ENCODE results near the gene KCNQ2. TPM values are rescaled to one million over a fixed set of nuclear protein-coding genes. Genes with fewer than 3 reads are reported as not detected.
A peak's percentile ranks its signal among the peaks of the same experiment; 100 is the strongest.

The KCNQ2 gene
- total and polyA plus RNA-seq, 4 donors: not detected

GRCh38 chr20:63497946-63498935 is 25.8 kb upstream of the KCNQ2 start:
- Histone ChIP-seq H3K9me3 (ENCODE audit: control insufficient read depth, low read length) (no peaks in the 10 kb centered on the region), H3K27ac (ENCODE audit: low read depth in 1 of 2, low read length in 2 of 2) (no peak overlapping the region), H3K27me3 (ENCODE audit: control insufficient read depth in 1 of 2, insufficient read depth in 2 of 2, low read length in 1 of 2) (no peaks in the 10 kb centered on the region), H3K36me3 (ENCODE audit: control insufficient read depth in 1 of 2, insufficient read depth in 2 of 2, low read length in 1 of 2) (no peaks in the 10 kb centered on the region), H3K4me3 (ENCODE audit: low read length in 2 of 2) (peak overlapping the region in 1 of 2 donors; percentile 18), H3K4me1 (ENCODE audit: control insufficient read depth in 1 of 2, insufficient read depth in 2 of 2, low read length in 2 of 2) (no peaks in the 10 kb centered on the region)
- WGBS, 2 donors: 6 to 7% methylated on average over 25 to 60 of the region's 60 CpGs
- peak in 1 of 2 donors; percentile 82 for DNase-seq
- ATAC-seq (ENCODE audit: low FRiP score): no peak
- intact Hi-C loops (cut with DNase I): no loop called here

DNA sequence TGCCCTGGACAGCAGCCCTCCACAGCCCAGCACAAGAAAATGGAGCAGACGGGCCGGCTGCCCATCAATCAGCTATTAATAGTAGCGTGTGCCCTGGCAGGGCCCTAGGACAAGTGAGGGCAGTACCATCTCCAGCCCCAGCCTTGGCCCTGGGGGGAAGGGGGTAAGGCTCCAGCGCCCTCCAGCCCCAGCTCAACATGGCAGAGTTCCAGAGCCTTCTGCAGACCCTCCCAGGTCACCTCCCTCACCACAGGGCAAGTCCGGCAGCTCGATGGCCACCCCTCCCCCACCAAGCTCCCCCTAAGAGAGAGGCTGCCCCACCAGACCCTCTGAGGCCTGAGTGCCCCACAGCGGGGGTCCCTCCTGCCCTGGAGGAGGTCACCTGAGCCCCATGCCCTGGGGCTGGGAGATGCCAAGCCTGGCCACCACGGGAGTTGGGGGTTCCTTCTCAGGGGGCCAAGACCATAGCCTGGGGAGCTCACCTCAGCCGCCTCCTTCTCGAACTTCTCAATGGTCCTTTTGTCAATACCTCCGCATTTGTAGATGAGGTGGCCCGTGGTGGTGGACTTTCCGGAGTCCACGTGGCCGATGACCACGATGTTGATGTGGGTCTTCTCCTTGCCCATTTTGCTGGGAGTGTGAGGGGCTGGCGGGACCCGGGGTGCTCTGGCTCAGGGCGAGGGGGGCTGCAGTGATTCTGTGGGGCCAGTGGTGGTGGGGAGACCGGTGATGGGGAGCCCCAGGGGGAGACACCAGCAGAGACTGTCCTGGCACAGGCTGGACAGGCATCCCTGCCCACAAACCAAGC is 24.9 kb upstream of the KCNQ2 start:
- no peaks in the 10 kb centered on the region for H3K9me3 ChIP-seq (ENCODE audit: control insufficient read depth, low read length)
- 66 to 69% methylated on average over 20 of the region's 20 CpGs for whole genome bisulfite sequencing, 2 donors
- H3K4me1 ChIP-seq (ENCODE audit: control insufficient read depth in 1 of 2, insufficient read depth in 2 of 2, low read length in 2 of 2): no peaks in the 10 kb centered on the region
- H3K27me3 ChIP-seq (ENCODE audit: control insufficient read depth in 1 of 2, insufficient read depth in 2 of 2, low read length in 1 of 2): no peaks in the 10 kb centered on the region
- no peak overlapping the region for H3K4me3 ChIP-seq (ENCODE audit: low read length in 2 of 2)
- H3K27ac ChIP-seq (ENCODE audit: low read depth in 1 of 2, low read length in 2 of 2): no peak overlapping the region
- H3K36me3 ChIP-seq (ENCODE audit: control insufficient read depth in 1 of 2, insufficient read depth in 2 of 2, low read length in 1 of 2): no peaks in the 10 kb centered on the region
- intact Hi-C loops (cut with DNase I): no loop called here
- no peak for ATAC-seq (ENCODE audit: low FRiP score)
- DNase-seq: peak in 1 of 2 donors; percentile 72

- H3K4me1 ChIP-seq (ENCODE audit: control insufficient read depth in 1 of 2, insufficient read depth in 2 of 2, low read length in 2 of 2): no peaks in the 10 kb centered on the region
- intact Hi-C loops (cut with DNase I): no loop called here
- peak in 1 of 2 donors; percentile 71 for DNase-seq
- 70 to 72% methylated on average over 14 to 16 of the region's 16 CpGs for WGBS, 2 donors
- no peaks in the 10 kb centered on the region for H3K9me3 ChIP-seq (ENCODE audit: control insufficient read depth, low read length)
- no peak overlapping the region for H3K4me3 ChIP-seq (ENCODE audit: low read length in 2 of 2)
- no peaks in the 10 kb centered on the region for H3K36me3 ChIP-seq (ENCODE audit: control insufficient read depth in 1 of 2, insufficient read depth in 2 of 2, low read length in 1 of 2)
- no peak for ATAC-seq (ENCODE audit: low FRiP score)
- H3K27me3 ChIP-seq (ENCODE audit: control insufficient read depth in 1 of 2, insufficient read depth in 2 of 2, low read length in 1 of 2): no peaks in the 10 kb centered on the region
- H3K27ac ChIP-seq (ENCODE audit: low read depth in 1 of 2, low read length in 2 of 2): no peak overlapping the region
Measured at GRCh38 chr20:63496596-63497120, 24.2 kb upstream of the KCNQ2 start.

GRCh38 chr20:63495741-63496595 is 23.5 kb upstream of the KCNQ2 start:
- Histone ChIP-seq H3K27ac (ENCODE audit: low read depth in 1 of 2, low read length in 2 of 2) (no peak overlapping the region), H3K4me3 (ENCODE audit: low read length in 2 of 2) (no peak overlapping the region), H3K27me3 (ENCODE audit: control insufficient read depth in 1 of 2, insufficient read depth in 2 of 2, low read length in 1 of 2) (no peaks in the 10 kb centered on the region), H3K9me3 (ENCODE audit: control insufficient read depth, low read length) (no peaks in the 10 kb centered on the region), H3K36me3 (ENCODE audit: control insufficient read depth in 1 of 2, insufficient read depth in 2 of 2, low read length in 1 of 2) (no peaks in the 10 kb centered on the region), H3K4me1 (ENCODE audit: control insufficient read depth in 1 of 2, insufficient read depth in 2 of 2, low read length in 2 of 2) (no peaks in the 10 kb centered on the region)
- ATAC-seq (ENCODE audit: low FRiP score): peak; percentile 80
- intact Hi-C loops (cut with DNase I): no loop called here
- peak; percentile 74 to 91 for DNase-seq
- WGBS, 2 donors: 23 to 24% methylated on average over 39 to 48 of the region's 48 CpGs

- Histone ChIP-seq H3K27me3 (ENCODE audit: control insufficient read depth in 1 of 2, insufficient read depth in 2 of 2, low read length in 1 of 2) (no peaks in the 10 kb centered on the region), H3K4me1 (ENCODE audit: control insufficient read depth in 1 of 2, insufficient read depth in 2 of 2, low read length in 2 of 2) (no peaks in the 10 kb centered on the region), H3K27ac (ENCODE audit: low read depth in 1 of 2, low read length in 2 of 2) (no peak overlapping the region), H3K36me3 (ENCODE audit: control insufficient read depth in 1 of 2, insufficient read depth in 2 of 2, low read length in 1 of 2) (no peaks in the 10 kb centered on the region), H3K9me3 (ENCODE audit: control insufficient read depth, low read length) (no peaks in the 10 kb centered on the region), H3K4me3 (ENCODE audit: low read length in 2 of 2) (no peak overlapping the region)
- no peak for ATAC-seq (ENCODE audit: low FRiP score)
- intact Hi-C loops (cut with DNase I): no loop called here
- 82 to 86% methylated on average over 8 of the region's 8 CpGs for WGBS, 2 donors
- no peak for DNase-seq
Measured at GRCh38 chr20:63495167-63495720, 22.8 kb upstream of the KCNQ2 start.

GRCh38 chr20:63494420-63495166 is 22.1 kb upstream of the KCNQ2 start:
- Histone ChIP-seq H3K4me1 (ENCODE audit: control insufficient read depth in 1 of 2, insufficient read depth in 2 of 2, low read length in 2 of 2) (no peaks in the 10 kb centered on the region), H3K27me3 (ENCODE audit: control insufficient read depth in 1 of 2, insufficient read depth in 2 of 2, low read length in 1 of 2) (no peaks in the 10 kb centered on the region), H3K36me3 (ENCODE audit: control insufficient read depth in 1 of 2, insufficient read depth in 2 of 2, low read length in 1 of 2) (no peaks in the 10 kb centered on the region), H3K4me3 (ENCODE audit: low read length in 2 of 2) (no peak overlapping the region), H3K9me3 (ENCODE audit: control insufficient read depth, low read length) (no peaks in the 10 kb centered on the region), H3K27ac (ENCODE audit: low read depth in 1 of 2, low read length in 2 of 2) (no peak overlapping the region)
- intact Hi-C loops (cut with DNase I): no loop called here
- ATAC-seq (ENCODE audit: low FRiP score) (no peak), DNase-seq (no peak)
- WGBS, 2 donors: 84 to 86% methylated on average over 41 to 51 of the region's 51 CpGs

DNA sequence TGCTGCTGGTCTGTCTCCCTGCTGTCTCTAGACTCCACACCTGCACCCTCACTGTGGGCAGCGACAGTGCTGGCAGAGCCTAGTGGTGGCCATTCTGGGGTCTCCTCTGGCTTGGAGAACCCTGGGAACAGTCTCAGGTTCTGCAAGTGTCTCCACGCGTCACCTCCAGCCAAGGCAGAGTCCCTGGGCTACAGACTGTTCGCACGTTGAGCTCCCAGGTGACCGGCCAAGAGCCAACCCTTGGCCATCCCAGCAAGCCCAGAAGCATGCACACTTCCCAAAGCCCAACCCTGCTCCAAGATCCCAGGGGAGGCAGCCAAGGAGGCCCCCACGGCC is 21.6 kb upstream of the KCNQ2 start:
- DNase-seq: peak in 1 of 2 donors; percentile 74
- Histone ChIP-seq H3K27me3 (ENCODE audit: control insufficient read depth in 1 of 2, insufficient read depth in 2 of 2, low read length in 1 of 2) (no peaks in the 10 kb centered on the region), H3K36me3 (ENCODE audit: control insufficient read depth in 1 of 2, insufficient read depth in 2 of 2, low read length in 1 of 2) (no peaks in the 10 kb centered on the region), H3K9me3 (ENCODE audit: control insufficient read depth, low read length) (no peaks in the 10 kb centered on the region), H3K4me3 (ENCODE audit: low read length in 2 of 2) (no peak overlapping the region), H3K27ac (ENCODE audit: low read depth in 1 of 2, low read length in 2 of 2) (no peak overlapping the region), H3K4me1 (ENCODE audit: control insufficient read depth in 1 of 2, insufficient read depth in 2 of 2, low read length in 2 of 2) (no peaks in the 10 kb centered on the region)
- intact Hi-C loops (cut with DNase I): no loop called here
- ATAC-seq (ENCODE audit: low FRiP score): no peak
- WGBS, 2 donors: 79 to 83% methylated on average over 7 of the region's 7 CpGs
